ENCODE measurements around the gene HOXB9.

Gene HOXB9

DNA sequence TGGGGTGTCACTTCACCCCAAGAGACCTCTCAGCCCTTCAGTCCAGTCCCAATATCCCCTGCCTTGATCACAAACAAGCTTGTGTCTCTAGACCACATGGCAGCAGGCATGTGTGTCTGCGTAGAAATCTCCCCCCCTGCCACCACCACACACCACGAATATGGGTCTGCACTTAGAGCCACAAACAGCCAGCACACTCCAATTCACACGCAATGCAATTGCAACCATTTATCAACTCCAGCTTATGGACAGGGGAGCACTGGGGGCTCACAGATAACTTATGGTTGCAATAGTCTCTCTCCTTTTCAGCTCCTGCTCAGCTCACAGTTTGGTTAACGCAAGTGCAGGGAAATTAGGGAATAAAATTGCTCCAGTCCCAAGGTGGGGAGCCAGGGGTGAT, 2.6 kb downstream of the HOXB9 start:
- H3K27me3 ChIP-seq (replicated peaks in 2 of 5; ENCODE audit: control insufficient read depth in 4 of 5, insufficient read depth in 5 of 5, low read length in 4 of 5) = peaks cover 5 to 98% (median 56%) of the 10 kb centered on the region in 5 experiments
- H3K27ac ChIP-seq (ENCODE audit: insufficient read depth in 1 of 2, low read depth in 1 of 2, low read length in 2 of 2, poor library complexity in 1 of 2, severe bottlenecking in 2 of 2) = no peak overlapping the region
- no peaks in the 10 kb centered on the region for H3K9me3 ChIP-seq (ENCODE audit: control extremely low read depth in 1 of 5, control insufficient read depth in 4 of 5, insufficient read depth in 2 of 5, low read depth in 1 of 5, low read length in 4 of 5)
- no peaks in the 10 kb centered on the region for H3K36me3 ChIP-seq (ENCODE audit: control insufficient read depth in 4 of 4, insufficient read depth in 4 of 4, low read length in 3 of 4)
- POLR2A ChIA-PET = no interaction called here
- CTCF ChIA-PET = interaction anchor here (0.8 to 3.0 kb wide), 6 partner anchors 8 to 119 kb away, joined by 3 to 14 read pairs (median 3); partner anchors contain the start of gene HOXB8
- H3K4me1 ChIP-seq (ENCODE audit: control extremely low read depth in 1 of 4, control insufficient read depth in 4 of 4, insufficient read depth in 4 of 4, low read length in 3 of 4) = peaks cover 0 to 38% (median 33%) of the 10 kb centered on the region in 4 experiments
- no peak overlapping the region for H3K4me3 ChIP-seq (ENCODE audit: control insufficient read depth in 1 of 7, extremely low read depth in 1 of 7, insufficient read depth in 4 of 7, low read depth in 2 of 7, low read length in 6 of 7)
- 65% methylated on average over 4 of the region's 4 CpGs for WGBS (ENCODE audit: insufficient coverage)
- DNase-seq = peak in 2 of 3 donors; percentile 51 to 58

DNA sequence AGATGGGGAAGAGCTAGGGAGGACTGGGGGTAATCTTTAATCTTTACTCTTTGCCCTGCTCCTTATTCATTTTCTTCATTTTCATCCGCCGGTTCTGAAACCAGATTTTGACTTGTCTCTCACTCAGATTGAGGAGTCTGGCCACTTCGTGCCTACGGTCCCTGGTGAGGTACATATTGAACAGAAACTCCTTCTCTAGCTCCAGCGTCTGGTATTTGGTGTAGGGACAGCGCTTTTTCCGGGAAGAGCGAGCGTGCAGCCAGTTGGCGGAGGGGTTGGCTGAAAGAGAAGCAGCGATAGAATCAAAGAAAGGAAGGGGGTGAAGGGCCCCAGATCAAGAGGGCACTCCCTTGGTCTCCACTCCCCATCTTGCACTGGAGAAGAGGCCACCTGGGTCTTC, 3.3 kb downstream of the HOXB9 start:
- WGBS (ENCODE audit: insufficient coverage) = 88% methylated on average over 1 of the region's 11 CpGs
- ChIA-PET CTCF (interaction anchor here (0.8 to 3.0 kb wide), 5 partner anchors 8 to 596 kb away, joined by 3 to 14 read pairs (median 11); partner anchors contain the start of gene HOXB8), POLR2A (no interaction called here)
- Histone ChIP-seq H3K9me3 (ENCODE audit: control extremely low read depth in 1 of 5, control insufficient read depth in 4 of 5, insufficient read depth in 2 of 5, low read depth in 1 of 5, low read length in 4 of 5) (no peaks in the 10 kb centered on the region), H3K4me1 (ENCODE audit: control extremely low read depth in 1 of 4, control insufficient read depth in 4 of 4, insufficient read depth in 4 of 4, low read length in 3 of 4) (peaks cover 0 to 45% (median 37%) of the 10 kb centered on the region in 4 experiments), H3K27ac (ENCODE audit: insufficient read depth in 1 of 2, low read depth in 1 of 2, low read length in 2 of 2, poor library complexity in 1 of 2, severe bottlenecking in 2 of 2) (no peak overlapping the region), H3K4me3 (ENCODE audit: control insufficient read depth in 1 of 7, extremely low read depth in 1 of 7, insufficient read depth in 4 of 7, low read depth in 2 of 7, low read length in 6 of 7) (no peak overlapping the region), H3K36me3 (ENCODE audit: control insufficient read depth in 4 of 4, insufficient read depth in 4 of 4, low read length in 3 of 4) (no peaks in the 10 kb centered on the region), H3K27me3 (replicated peaks in 2 of 5; ENCODE audit: control insufficient read depth in 4 of 5, insufficient read depth in 5 of 5, low read length in 4 of 5) (peaks cover 3 to 98% (median 57%) of the 10 kb centered on the region in 5 experiments)
- DNase-seq = no peak

GRCh38 chr17:48621410-48622392, 4.5 kb downstream of the HOXB9 start:
- ChIA-PET CTCF (interaction anchor here (0.8 to 3.0 kb wide), 3 partner anchors 10 to 595 kb away, joined by 3 to 14 read pairs (median 12); no protein-coding TSS in a partner anchor), POLR2A (no interaction called here)
- H3K27ac ChIP-seq (ENCODE audit: insufficient read depth in 1 of 2, low read depth in 1 of 2, low read length in 2 of 2, poor library complexity in 1 of 2, severe bottlenecking in 2 of 2) = no peak overlapping the region
- H3K4me1 ChIP-seq (ENCODE audit: control extremely low read depth in 1 of 4, control insufficient read depth in 4 of 4, insufficient read depth in 4 of 4, low read length in 3 of 4) = peaks cover 0 to 44% (median 39%) of the 10 kb centered on the region in 4 experiments
- 84% methylated on average over 28 of the region's 41 CpGs for WGBS (ENCODE audit: insufficient coverage)
- H3K4me3 ChIP-seq (ENCODE audit: control insufficient read depth in 1 of 7, extremely low read depth in 1 of 7, insufficient read depth in 4 of 7, low read depth in 2 of 7, low read length in 6 of 7) = no peak overlapping the region
- H3K9me3 ChIP-seq (ENCODE audit: control extremely low read depth in 1 of 5, control insufficient read depth in 4 of 5, insufficient read depth in 2 of 5, low read depth in 1 of 5, low read length in 4 of 5) = no peaks in the 10 kb centered on the region
- no peak for DNase-seq
- peaks cover 14 to 98% (median 58%) of the 10 kb centered on the region in 5 experiments for H3K27me3 ChIP-seq (replicated peaks in 2 of 5; ENCODE audit: control insufficient read depth in 4 of 5, insufficient read depth in 5 of 5, low read length in 4 of 5)
- no peaks in the 10 kb centered on the region for H3K36me3 ChIP-seq (ENCODE audit: control insufficient read depth in 4 of 4, insufficient read depth in 4 of 4, low read length in 3 of 4)

DNA sequence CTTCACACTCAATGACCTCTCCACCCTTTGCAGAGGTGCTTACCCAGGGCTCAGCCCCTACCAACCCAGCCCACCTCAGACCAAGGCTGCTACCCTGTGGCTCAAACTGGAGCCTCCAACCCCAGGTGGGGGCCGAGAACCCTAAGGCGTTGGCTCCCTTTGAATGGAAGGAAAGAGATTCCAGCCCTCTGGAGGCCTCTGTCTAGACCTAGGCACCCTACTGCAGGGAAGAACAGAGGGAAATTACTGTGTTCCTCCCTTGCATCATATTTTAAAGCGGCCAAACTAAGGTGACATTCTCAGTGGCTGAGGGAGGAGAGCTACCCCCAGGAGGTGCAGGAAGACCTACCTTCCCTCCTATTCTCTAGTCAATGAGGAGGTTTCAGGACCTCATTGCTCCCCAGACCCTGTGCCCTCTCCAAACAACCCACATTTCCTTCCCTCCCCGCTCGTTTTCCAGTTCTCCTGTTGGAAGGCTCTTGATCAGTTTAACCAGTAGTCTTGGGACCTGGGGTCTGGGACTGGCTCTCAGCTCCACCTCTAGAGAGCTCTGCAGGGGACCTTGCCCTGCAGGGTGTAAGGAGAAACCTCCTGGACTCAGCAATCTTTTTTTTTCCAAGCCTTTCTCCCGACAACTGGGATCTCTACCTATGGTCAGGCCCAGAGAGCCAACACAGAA, 5.6 kb downstream of the HOXB9 start:
- Histone ChIP-seq H3K4me1 (ENCODE audit: control extremely low read depth in 1 of 4, control insufficient read depth in 4 of 4, insufficient read depth in 4 of 4, low read length in 3 of 4) (peaks cover 0 to 33% (median 29%) of the 10 kb centered on the region in 4 experiments), H3K9me3 (ENCODE audit: control extremely low read depth in 1 of 5, control insufficient read depth in 4 of 5, insufficient read depth in 2 of 5, low read depth in 1 of 5, low read length in 4 of 5) (no peaks in the 10 kb centered on the region), H3K27ac (ENCODE audit: insufficient read depth in 1 of 2, low read depth in 1 of 2, low read length in 2 of 2, poor library complexity in 1 of 2, severe bottlenecking in 2 of 2) (no peak overlapping the region), H3K27me3 (replicated peaks in 2 of 5; ENCODE audit: control insufficient read depth in 4 of 5, insufficient read depth in 5 of 5, low read length in 4 of 5) (peaks cover 14 to 100% (median 62%) of the 10 kb centered on the region in 5 experiments), H3K36me3 (ENCODE audit: control insufficient read depth in 4 of 4, insufficient read depth in 4 of 4, low read length in 3 of 4) (no peaks in the 10 kb centered on the region), H3K4me3 (ENCODE audit: control insufficient read depth in 1 of 7, extremely low read depth in 1 of 7, insufficient read depth in 4 of 7, low read depth in 2 of 7, low read length in 6 of 7) (no peak overlapping the region)
- CTCF ChIA-PET = interaction anchor here (1.7 to 2.9 kb wide), 2 partner anchors 12 to 22 kb away, joined by 3 to 12 read pairs; no protein-coding TSS in a partner anchor
- POLR2A ChIA-PET = no interaction called here
- no peak for DNase-seq
- WGBS (ENCODE audit: insufficient coverage) = 93% methylated on average over 4 of the region's 6 CpGs

DNA sequence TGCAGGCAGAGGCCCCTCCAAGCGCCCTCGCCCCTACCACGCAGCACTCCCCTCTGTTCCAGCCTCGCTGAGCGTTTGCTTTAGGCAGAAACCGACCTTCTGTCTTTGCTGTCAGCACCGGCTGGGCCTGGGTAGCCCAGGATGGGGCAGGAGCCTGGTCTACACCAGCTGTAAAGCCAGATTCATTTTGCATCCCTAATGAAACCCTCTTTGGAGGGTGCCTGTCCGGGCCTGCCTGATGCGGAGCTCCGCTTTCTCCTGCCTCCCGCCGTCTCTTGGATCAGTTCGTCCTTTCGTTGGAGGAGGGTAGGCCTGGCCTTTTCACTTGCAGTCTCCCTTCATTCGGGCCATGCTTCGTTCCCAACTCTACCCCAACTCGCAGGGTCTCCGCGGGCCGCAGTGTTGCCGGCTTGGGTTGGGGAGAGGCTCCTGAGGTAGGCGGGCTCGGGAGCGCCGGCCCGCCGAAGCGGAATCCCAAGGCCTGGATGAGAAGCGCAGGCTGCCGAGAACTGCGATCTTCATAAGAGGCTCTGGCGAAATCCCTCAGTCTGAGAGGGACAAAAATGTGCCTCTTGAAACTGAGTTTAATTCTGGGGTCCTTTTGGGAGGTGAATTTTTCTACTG, 6.2 kb downstream of the HOXB9 start:
- H3K4me1 ChIP-seq (ENCODE audit: control extremely low read depth in 1 of 4, control insufficient read depth in 4 of 4, insufficient read depth in 4 of 4, low read length in 3 of 4) = peaks cover 0 to 29% (median 23%) of the 10 kb centered on the region in 4 experiments
- H3K27me3 ChIP-seq (replicated peaks in 2 of 5; ENCODE audit: control insufficient read depth in 4 of 5, insufficient read depth in 5 of 5, low read length in 4 of 5) = peaks cover 14 to 100% (median 61%) of the 10 kb centered on the region in 5 experiments
- no peak overlapping the region for H3K4me3 ChIP-seq (ENCODE audit: control insufficient read depth in 1 of 7, extremely low read depth in 1 of 7, insufficient read depth in 4 of 7, low read depth in 2 of 7, low read length in 6 of 7)
- CTCF ChIA-PET = interaction anchor here (1.2 to 2.9 kb wide), 3 partner anchors 12 to 173 kb away, joined by 3 to 12 read pairs (median 3); no protein-coding TSS in a partner anchor
- H3K9me3 ChIP-seq (ENCODE audit: control extremely low read depth in 1 of 5, control insufficient read depth in 4 of 5, insufficient read depth in 2 of 5, low read depth in 1 of 5, low read length in 4 of 5) = no peaks in the 10 kb centered on the region
- 87% methylated on average over 32 of the region's 32 CpGs for WGBS (ENCODE audit: insufficient coverage)
- no peak overlapping the region for H3K27ac ChIP-seq (ENCODE audit: insufficient read depth in 1 of 2, low read depth in 1 of 2, low read length in 2 of 2, poor library complexity in 1 of 2, severe bottlenecking in 2 of 2)
- no peaks in the 10 kb centered on the region for H3K36me3 ChIP-seq (ENCODE audit: control insufficient read depth in 4 of 4, insufficient read depth in 4 of 4, low read length in 3 of 4)
- no peak for DNase-seq
- POLR2A ChIA-PET = no interaction called here

DNA sequence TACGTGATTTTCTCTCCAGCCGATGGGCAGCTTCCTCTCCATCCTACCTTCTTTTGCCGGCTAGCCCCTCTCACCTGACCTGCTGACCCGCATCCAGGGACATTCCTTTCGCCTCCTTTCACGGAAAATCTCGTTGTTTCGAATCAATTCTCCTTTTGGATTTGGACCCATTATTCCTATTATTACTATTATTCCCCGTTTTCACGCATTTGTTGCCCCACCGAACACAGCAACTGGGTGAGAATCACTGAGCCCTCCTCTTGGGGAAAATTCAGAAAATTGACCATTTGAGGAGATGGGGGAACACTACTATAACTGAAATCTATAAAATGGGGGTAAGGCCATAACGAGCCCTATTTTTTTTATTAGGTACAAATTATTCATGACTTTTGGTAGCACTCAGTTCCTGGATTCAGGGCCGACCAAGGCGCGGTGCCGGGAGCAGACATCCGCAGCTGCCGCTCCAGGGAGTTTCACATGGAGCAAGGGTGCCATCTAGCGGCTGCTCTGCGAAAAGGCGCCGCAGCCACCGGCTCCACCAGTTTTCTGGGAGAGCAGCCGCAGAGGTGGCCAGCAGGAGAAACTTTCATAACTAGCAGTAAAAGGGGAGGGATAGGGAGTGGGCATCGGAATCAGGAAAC, 7.8 kb downstream of the HOXB9 start:
- POLR2A ChIA-PET = interaction anchor here (0.6 kb wide), 1 partner anchor 30 kb away, joined by 4 read pairs; no protein-coding TSS in a partner anchor
- H3K27ac ChIP-seq (ENCODE audit: insufficient read depth in 1 of 2, low read depth in 1 of 2, low read length in 2 of 2, poor library complexity in 1 of 2, severe bottlenecking in 2 of 2) = no peak overlapping the region
- H3K9me3 ChIP-seq (ENCODE audit: control extremely low read depth in 1 of 5, control insufficient read depth in 4 of 5, insufficient read depth in 2 of 5, low read depth in 1 of 5, low read length in 4 of 5) = no peaks in the 10 kb centered on the region
- no peaks in the 10 kb centered on the region for H3K36me3 ChIP-seq (ENCODE audit: control insufficient read depth in 4 of 4, insufficient read depth in 4 of 4, low read length in 3 of 4)
- H3K4me3 ChIP-seq (ENCODE audit: control insufficient read depth in 1 of 7, extremely low read depth in 1 of 7, insufficient read depth in 4 of 7, low read depth in 2 of 7, low read length in 6 of 7) = peak overlapping the region in 6 of 7 experiments; percentile 34 to 70 (median 46)
- CTCF ChIA-PET = interaction anchor here (0.6 to 2.1 kb wide), 19 partner anchors 8 to 642 kb away, joined by 3 to 8 read pairs (median 4); partner anchors contain the start of gene HOXB5
- peaks cover 0 to 36% (median 28%) of the 10 kb centered on the region in 4 experiments for H3K4me1 ChIP-seq (ENCODE audit: control extremely low read depth in 1 of 4, control insufficient read depth in 4 of 4, insufficient read depth in 4 of 4, low read length in 3 of 4)
- H3K27me3 ChIP-seq (replicated peaks in 2 of 5; ENCODE audit: control insufficient read depth in 4 of 5, insufficient read depth in 5 of 5, low read length in 4 of 5) = peaks cover 14 to 100% (median 67%) of the 10 kb centered on the region in 5 experiments
- 7% methylated on average over 15 of the region's 25 CpGs for WGBS (ENCODE audit: insufficient coverage)
- DNase-seq = peak; percentile 80 to 83 (median 81)
